ENCODE data around the gene B3GNT3. TPM values are rescaled to one million over a fixed set of nuclear protein-coding genes. Genes with fewer than 3 reads are reported as not detected.
A peak's percentile ranks its signal among the peaks of the same experiment; 100 is the strongest.

Gene B3GNT3
- total and polyA plus RNA-seq, 2 of the 13 experiments (the other 11 are each of a cell fraction or from before 2014, with no cell fraction given): 0.86 to 4.0 TPM

DNA sequence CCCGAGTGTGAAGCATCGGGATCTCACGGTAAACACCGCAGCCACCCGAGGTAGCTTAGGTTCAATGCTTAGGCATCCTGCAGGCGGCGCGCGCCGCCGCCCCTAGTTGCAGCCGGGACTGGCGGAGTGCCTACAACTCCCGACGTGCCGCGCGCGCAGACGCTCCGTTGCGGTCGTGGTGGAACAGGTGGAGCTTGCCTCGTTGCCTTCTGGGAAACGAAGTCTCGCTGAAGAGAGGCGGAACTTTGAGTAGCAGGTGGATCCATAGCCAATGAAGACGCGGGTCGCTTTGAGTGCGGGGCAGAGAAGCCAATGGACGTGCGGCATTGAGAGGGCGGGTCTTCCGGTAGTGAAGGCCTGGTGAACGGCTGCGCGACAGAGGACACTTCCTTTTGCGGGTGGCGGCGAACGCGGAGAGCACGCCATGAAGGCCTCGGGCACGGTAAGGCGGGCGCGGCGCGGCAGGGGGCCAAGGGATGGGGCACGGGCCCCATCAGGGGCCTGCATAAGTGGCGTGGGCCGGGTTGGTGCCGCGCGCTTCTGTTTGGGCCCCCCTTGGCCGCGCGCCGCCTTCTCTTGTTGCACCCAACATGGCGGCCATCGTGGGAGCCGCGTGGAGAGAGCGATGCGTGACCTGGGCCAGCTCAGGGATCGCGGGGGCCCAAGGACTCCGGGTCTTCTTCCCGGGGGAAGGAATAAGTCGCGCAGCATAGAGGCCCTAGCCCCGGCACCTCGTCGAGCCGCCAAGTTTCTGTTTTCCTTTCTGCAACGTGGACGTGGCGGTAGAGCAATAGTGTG, 64.8 kb downstream of the B3GNT3 start, which contains the start of gene RPL18A (continued):
- TF ChIP-seq ZBTB25 (CRISPR knock-in tag; IDR thresholded peaks at IDR 0.05): no peak
- TF ChIP-seq ZNF430 (CRISPR knock-in tag; IDR thresholded peaks at IDR 0.05): peak; percentile 46; the same call in 1 of the 2 replicates
- TF ChIP-seq TFAP4 (IDR thresholded peaks at IDR 0.05; ENCODE audit: borderline replicate concordance, low read depth): peak; percentile 75; the same call in 1 of the 2 replicates
- TF ChIP-seq YY1 (IDR thresholded peaks at IDR 0.05; ENCODE audit: insufficient read depth, insufficient replicate concordance, low read depth, low read length): peak; percentile 92
- no peak for TF ChIP-seq PAWR (CRISPR knock-in tag; IDR thresholded peaks at IDR 0.05; ENCODE audit: borderline replicate concordance)
- 0 out of 2 replicates have a peak, but pooled peaks have one; percentile 47 for TF ChIP-seq ZBTB7B (CRISPR knock-in tag; IDR thresholded peaks at IDR 0.05)
- TF ChIP-seq HNRNPL (IDR thresholded peaks at IDR 0.05; ENCODE audit: low read depth, low read length): 0 out of 2 replicates have a peak, but pooled peaks have one; percentile 23
- TF ChIP-seq SAP130 (CRISPR knock-in tag; IDR thresholded peaks at IDR 0.05; ENCODE audit: low read depth): peak; percentile 83
- peak; percentile 77 for TF ChIP-seq MED8 (CRISPR knock-in tag; IDR thresholded peaks at IDR 0.05; ENCODE audit: insufficient replicate concordance)
- TF ChIP-seq ELF1 (CRISPR knock-in tag; IDR thresholded peaks at IDR 0.05): peak; percentile 91
- TF ChIP-seq ZNF567 (CRISPR knock-in tag; IDR thresholded peaks at IDR 0.05; ENCODE audit: borderline replicate concordance): peak; percentile 45; the same call in 1 of the 2 replicates
- peak; percentile 82; the same call in 1 of the 2 replicates for TF ChIP-seq KLF6 (CRISPR knock-in tag; IDR thresholded peaks at IDR 0.05)
- TF ChIP-seq ZNF263 (CRISPR knock-in tag; IDR thresholded peaks at IDR 0.05): no peak
- no peak for TF ChIP-seq NKX3-1 (CRISPR knock-in tag; IDR thresholded peaks at IDR 0.05)
- TF ChIP-seq ZNF792 (CRISPR knock-in tag; IDR thresholded peaks at IDR 0.05): peak; percentile 26; the same call in 1 of the 2 replicates
- TF ChIP-seq NR2C2 (CRISPR knock-in tag; IDR thresholded peaks at IDR 0.05; ENCODE audit: borderline replicate concordance): peak; percentile 74; the same call in 1 of the 2 replicates
- TF ChIP-seq ZNF589 (CRISPR knock-in tag; conservative IDR thresholded peaks at IDR 0.05): 0 out of 2 replicates have a peak, but pooled peaks have one; percentile 14
- TF ChIP-seq CCDC6 (CRISPR knock-in tag; IDR thresholded peaks at IDR 0.05): no peak
- TF ChIP-seq, protein P1, sequence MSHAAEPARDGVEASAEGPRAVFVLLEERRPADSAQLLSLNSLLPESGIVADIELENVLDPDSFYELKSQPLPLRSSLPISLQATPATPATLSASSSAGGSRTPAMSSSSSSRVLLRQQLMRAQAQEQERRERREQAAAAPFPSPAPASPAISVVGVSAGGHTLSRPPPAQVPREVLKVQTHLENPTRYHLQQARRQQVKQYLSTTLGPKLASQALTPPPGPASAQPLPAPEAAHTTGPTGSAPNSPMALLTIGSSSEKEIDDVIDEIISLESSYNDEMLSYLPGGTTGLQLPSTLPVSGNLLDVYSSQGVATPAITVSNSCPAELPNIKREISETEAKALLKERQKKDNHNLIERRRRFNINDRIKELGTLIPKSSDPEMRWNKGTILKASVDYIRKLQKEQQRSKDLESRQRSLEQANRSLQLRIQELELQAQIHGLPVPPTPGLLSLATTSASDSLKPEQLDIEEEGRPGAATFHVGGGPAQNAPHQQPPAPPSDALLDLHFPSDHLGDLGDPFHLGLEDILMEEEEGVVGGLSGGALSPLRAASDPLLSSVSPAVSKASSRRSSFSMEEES (CRISPR knock-in tag; IDR thresholded peaks at IDR 0.05): peak; percentile 38
- TF ChIP-seq KLF12 (CRISPR knock-in tag; IDR thresholded peaks at IDR 0.05; ENCODE audit: borderline replicate concordance): no peak; the same call in 1 of the 2 replicates
- TF ChIP-seq, protein P2, sequence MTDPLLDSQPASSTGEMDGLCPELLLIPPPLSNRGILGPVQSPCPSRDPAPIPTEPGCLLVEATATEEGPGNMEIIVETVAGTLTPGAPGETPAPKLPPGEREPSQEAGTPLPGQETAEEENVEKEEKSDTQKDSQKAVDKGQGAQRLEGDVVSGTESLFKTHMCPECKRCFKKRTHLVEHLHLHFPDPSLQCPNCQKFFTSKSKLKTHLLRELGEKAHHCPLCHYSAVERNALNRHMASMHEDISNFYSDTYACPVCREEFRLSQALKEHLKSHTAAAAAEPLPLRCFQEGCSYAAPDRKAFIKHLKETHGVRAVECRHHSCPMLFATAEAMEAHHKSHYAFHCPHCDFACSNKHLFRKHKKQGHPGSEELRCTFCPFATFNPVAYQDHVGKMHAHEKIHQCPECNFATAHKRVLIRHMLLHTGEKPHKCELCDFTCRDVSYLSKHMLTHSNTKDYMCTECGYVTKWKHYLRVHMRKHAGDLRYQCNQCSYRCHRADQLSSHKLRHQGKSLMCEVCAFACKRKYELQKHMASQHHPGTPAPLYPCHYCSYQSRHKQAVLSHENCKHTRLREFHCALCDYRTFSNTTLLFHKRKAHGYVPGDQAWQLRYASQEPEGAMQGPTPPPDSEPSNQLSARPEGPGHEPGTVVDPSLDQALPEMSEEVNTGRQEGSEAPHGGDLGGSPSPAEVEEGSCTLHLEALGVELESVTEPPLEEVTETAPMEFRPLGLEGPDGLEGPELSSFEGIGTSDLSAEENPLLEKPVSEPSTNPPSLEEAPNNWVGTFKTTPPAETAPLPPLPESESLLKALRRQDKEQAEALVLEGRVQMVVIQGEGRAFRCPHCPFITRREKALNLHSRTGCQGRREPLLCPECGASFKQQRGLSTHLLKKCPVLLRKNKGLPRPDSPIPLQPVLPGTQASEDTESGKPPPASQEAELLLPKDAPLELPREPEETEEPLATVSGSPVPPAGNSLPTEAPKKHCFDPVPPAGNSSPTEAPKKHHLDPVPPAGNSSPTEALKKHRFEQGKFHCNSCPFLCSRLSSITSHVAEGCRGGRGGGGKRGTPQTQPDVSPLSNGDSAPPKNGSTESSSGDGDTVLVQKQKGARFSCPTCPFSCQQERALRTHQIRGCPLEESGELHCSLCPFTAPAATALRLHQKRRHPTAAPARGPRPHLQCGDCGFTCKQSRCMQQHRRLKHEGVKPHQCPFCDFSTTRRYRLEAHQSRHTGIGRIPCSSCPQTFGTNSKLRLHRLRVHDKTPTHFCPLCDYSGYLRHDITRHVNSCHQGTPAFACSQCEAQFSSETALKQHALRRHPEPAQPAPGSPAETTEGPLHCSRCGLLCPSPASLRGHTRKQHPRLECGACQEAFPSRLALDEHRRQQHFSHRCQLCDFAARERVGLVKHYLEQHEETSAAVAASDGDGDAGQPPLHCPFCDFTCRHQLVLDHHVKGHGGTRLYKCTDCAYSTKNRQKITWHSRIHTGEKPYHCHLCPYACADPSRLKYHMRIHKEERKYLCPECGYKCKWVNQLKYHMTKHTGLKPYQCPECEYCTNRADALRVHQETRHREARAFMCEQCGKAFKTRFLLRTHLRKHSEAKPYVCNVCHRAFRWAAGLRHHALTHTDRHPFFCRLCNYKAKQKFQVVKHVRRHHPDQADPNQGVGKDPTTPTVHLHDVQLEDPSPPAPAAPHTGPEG (CRISPR knock-in tag; IDR thresholded peaks at IDR 0.05): no peak; the same call in 1 of the 2 replicates

All from HepG2 (cell line).